Transverse colon (tissue), 4 donors: ENCODE measurements around the gene MAMDC2. TPM values are rescaled to one million over a fixed set of nuclear protein-coding genes. Genes with fewer than 3 reads are reported as not detected.

ENCODE experiments used
- DNase-seq: peaks from one replicate; pipeline ENCODE4 v3.0.0-alpha.2; 2019
- H3K27ac ChIP-seq, 4 donors: fragments of 200-600 bp; sonication (generic); 2 replicates each; pipeline ENCODE4 v1.5.1; 2016 to 2018; ENCODE audit warnings: inconsistent platforms in 4 of 4
- H3K27me3 ChIP-seq: fragments of 200-600 bp; sonication (generic); 2 replicates; pipeline ENCODE4 v1.5.1; 2017; ENCODE audit warnings: inconsistent platforms
- H3K36me3 ChIP-seq, 4 donors: fragments of 200-600 bp; sonication (generic); 2 replicates each; pipeline ENCODE4 v1.5.1; 2017 to 2019; ENCODE audit warnings: inconsistent platforms in 4 of 4
- H3K4me1 ChIP-seq, 4 donors: fragments of 200-600 bp; sonication (generic); 2 replicates each; pipeline ENCODE4 v1.5.1; 2017 to 2020; ENCODE audit warnings: inconsistent platforms in 4 of 4
- H3K4me3 ChIP-seq, 4 donors: fragments of 200-600 bp; sonication (generic); 1 replicate in 1 of 4; 2 replicates in 3 of 4; pipeline versions ENCODE4 v1.5.1 to v1.6.1; 2017 to 2019; ENCODE audit warnings: inconsistent platforms in 4 of 4
- H3K9me3 ChIP-seq, 2 donors: fragments of 200-600 bp; sonication (generic); 2 replicates each; pipeline ENCODE4 v1.5.1; 2017 to 2019; ENCODE audit warnings: inconsistent platforms in 2 of 2
- EP300 ChIP-seq: sonication (generic); formaldehyde crosslinking; IDR thresholded peaks from one replicate; pipeline ENCODE4 v1.6.1; 2017; ENCODE audit warnings: antibody characterized with exemption, low read depth
- POLR2A ChIP-seq: fragments of 450-650 bp; IDR thresholded peaks from one replicate; pipeline ENCODE4 v1.6.1; 2016; ENCODE audit warnings: antibody characterized with exemption, mild to moderate bottlenecking, moderate library complexity
- POLR2AphosphoS5 ChIP-seq, 3 donors: sonication (generic); formaldehyde crosslinking; IDR thresholded peaks; one replicate each; pipeline ENCODE4 v1.6.1; 2016; ENCODE audit warnings: antibody characterized with exemption in 3 of 3
- WGBS, 2 donors: methylation state at CpG; one replicate each; pipeline ENCODE4 v1.1.5; 2018; ENCODE audit warnings: low coverage in 1 of 2; 5-methylcytosine and 5-hydroxymethylcytosine counted together
- in situ Hi-C, 4 donors: fragments of 200-750 bp; cut with MboI; loops; one replicate each; pipeline versions ENCODE4 v1.15.0 to v1.15.1; 2017; ENCODE audit warnings: low sequenced_read_pairs in 3 of 4, low pct_ligation_motif_present in 1 of 4, low pct_unique_long_range_greater_than_20kb in 1 of 4
- intact Hi-C: fragments of 100-400 bp; cut with DNase I; formaldehyde crosslinking; loops from one replicate; pipeline ENCODE4 v1.15.1; 2023; ENCODE audit warnings: low total_unique reads
- total RNA-seq, 4 donors: library from RNA; depleted of rRNA; stranded (reverse); fragments of >200 nt; gene quantifications; one replicate each; pipeline ENCODE4 v1.1.0, GENCODE V29; 2016
- TF ChIP-seq, protein P1 (sequence below), 5 experiments: fragments of 200-600 bp in 3 of 5; fragments of 450-650 bp in 2 of 5; sonication (generic) in 3 of 5; IDR thresholded peaks; 1 replicate in 2 of 5; 2 replicates in 3 of 5; pipeline ENCODE4 v1.5.1; 2016 to 2017; ENCODE audit warnings: antibody characterized with exemption in 5 of 5, inconsistent platforms in 3 of 5, mild to moderate bottlenecking in 2 of 5, moderate library complexity in 1 of 5

The MAMDC2 gene
- total RNA-seq, 4 donors from 2014 or later: 7.4 to 40.5 (median 28.9) TPM

DNA sequence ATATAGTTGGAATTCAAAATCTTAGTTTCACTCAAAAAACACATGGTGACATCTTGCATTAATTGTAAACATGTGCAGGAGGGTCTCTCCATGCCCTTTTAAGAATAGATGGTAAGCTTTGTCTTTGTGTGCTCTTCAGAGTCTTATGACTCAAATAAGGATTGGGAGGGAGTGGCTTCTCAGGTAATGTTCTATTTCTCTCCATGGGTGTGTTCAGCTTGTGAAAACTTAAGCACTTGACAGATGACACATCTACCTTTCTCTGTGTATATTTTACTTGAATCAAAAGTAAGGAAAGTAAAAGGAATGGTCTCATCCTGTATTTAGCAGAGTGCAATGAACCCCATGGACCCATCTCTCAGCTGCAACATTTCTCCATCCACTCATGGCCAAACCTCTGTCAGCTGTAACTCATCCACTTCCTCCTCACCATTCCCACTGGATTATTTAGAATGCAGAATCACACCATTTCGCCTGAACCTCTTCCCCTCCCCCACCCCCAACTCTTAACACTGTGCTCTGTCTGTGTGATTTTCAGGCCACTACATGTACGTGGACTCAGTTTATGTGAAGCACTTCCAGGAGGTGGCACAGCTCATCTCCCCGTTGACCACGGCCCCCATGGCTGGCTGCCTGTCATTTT is 82.1 kb downstream of the MAMDC2 start:
- no peak for DNase-seq
- in situ Hi-C loops (loop anchor here in 1 of 4 donors (25.0 kb wide), 1 partner anchor 487 kb away; no protein-coding TSS in a partner anchor), intact Hi-C loops (loop anchor here (5.0 kb wide), 1 partner anchor 1133 kb away; no protein-coding TSS in a partner anchor)
- Histone ChIP-seq H3K27ac (no peak overlapping the region), H3K4me3 (no peak overlapping the region), H3K4me1 (peaks cover 0 to 5% (median 2%) of the 10 kb centered on the region in 4 donors), H3K9me3 (no peaks in the 10 kb centered on the region), H3K27me3 (no peaks in the 10 kb centered on the region), H3K36me3 (no peaks in the 10 kb centered on the region)
- WGBS, 2 donors: 63 to 83% methylated on average over 3 to 4 of the region's 4 CpGs
- TF ChIP-seq EP300: no peak
- TF ChIP-seq, protein P1, sequence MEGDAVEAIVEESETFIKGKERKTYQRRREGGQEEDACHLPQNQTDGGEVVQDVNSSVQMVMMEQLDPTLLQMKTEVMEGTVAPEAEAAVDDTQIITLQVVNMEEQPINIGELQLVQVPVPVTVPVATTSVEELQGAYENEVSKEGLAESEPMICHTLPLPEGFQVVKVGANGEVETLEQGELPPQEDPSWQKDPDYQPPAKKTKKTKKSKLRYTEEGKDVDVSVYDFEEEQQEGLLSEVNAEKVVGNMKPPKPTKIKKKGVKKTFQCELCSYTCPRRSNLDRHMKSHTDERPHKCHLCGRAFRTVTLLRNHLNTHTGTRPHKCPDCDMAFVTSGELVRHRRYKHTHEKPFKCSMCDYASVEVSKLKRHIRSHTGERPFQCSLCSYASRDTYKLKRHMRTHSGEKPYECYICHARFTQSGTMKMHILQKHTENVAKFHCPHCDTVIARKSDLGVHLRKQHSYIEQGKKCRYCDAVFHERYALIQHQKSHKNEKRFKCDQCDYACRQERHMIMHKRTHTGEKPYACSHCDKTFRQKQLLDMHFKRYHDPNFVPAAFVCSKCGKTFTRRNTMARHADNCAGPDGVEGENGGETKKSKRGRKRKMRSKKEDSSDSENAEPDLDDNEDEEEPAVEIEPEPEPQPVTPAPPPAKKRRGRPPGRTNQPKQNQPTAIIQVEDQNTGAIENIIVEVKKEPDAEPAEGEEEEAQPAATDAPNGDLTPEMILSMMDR (IDR thresholded peaks at IDR 0.05): no peak
- TF ChIP-seq POLR2AphosphoS5 (IDR thresholded peaks at IDR 0.05): no peak
- TF ChIP-seq POLR2A: no peak

DNA sequence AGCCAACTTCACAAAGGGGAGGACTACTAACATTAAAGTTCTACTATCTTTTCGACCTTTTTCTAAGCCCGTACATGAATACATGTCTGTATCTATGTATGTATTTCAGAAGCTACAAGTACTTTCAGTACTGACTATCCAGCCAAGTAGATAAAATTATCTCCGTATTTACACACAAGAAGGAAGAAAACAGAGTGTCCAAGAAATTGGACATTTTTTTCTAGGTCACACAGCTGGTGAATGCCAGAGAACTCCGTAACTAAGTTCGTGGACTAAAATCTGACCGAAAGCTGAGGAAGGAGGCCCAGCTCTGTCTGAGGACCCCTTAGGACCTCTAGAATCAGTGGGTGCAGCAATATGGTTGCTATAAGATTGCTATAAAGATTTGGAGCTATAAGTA is 83.4 kb downstream of the MAMDC2 start:
- in situ Hi-C loops (loop anchor here in 1 of 4 donors (25.0 kb wide), 1 partner anchor 485 kb away; no protein-coding TSS in a partner anchor), intact Hi-C loops (loop anchor here (5.0 kb wide), 1 partner anchor 1135 kb away; no protein-coding TSS in a partner anchor)
- DNase-seq: no peak
- WGBS, 2 donors: 84 to 94% methylated on average over 4 to 6 of the region's 6 CpGs
- no peaks in the 10 kb centered on the region for H3K36me3 ChIP-seq
- H3K4me3 ChIP-seq: no peak overlapping the region
- H3K4me1 ChIP-seq: no peaks in the 10 kb centered on the region
- H3K27me3 ChIP-seq: no peaks in the 10 kb centered on the region
- no peaks in the 10 kb centered on the region for H3K9me3 ChIP-seq
- no peak for TF ChIP-seq EP300
- TF ChIP-seq, protein P1 (IDR thresholded peaks at IDR 0.05): no peak
- H3K27ac ChIP-seq: no peak overlapping the region

DNA sequence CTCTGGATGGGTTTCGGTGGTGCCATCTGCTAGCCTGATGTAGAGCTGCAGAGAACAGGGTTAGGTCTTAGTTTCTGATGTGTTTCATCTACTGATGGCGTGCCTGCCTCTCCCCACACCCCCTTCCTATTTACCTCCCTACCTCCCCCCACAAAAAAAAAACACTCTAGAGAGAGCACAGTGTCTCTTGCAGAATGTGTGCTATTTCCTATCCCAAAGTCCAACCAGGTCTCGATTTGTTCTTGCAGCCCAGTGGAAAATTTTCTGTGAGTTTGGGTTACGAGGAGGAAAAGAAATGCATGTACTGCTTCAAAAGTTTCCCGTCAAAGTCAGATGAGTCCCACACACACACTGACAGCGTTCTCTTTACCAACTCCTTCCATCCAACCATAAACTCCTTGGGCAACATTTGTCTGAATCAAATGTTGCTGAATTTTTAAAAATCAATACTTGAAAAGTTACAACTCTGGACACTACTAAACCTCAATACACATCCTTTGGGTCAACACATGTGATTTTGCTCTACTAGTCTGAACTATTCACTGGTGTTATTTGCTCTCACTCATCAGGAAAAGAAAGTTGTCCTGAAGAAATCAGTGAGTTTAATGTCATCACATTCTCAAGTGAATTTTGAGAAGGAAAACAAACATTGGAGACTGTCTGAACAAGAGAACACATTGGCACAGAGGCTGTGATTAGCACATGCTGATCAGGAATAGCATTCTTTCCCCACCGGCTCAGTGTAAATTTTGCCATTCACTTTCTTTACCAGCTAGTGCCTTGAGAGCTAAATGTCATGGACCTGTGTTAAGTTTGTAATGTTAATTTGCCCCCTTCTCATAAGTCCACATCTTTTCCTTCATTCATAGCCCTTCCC is 84.1 kb downstream of the MAMDC2 start:
- no peaks in the 10 kb centered on the region for H3K9me3 ChIP-seq
- TF ChIP-seq POLR2A: no peak
- TF ChIP-seq POLR2AphosphoS5 (IDR thresholded peaks at IDR 0.05): no peak
- TF ChIP-seq, protein P1 (IDR thresholded peaks at IDR 0.05): no peak
- TF ChIP-seq EP300: no peak
- H3K27ac ChIP-seq: no peak overlapping the region
- no peaks in the 10 kb centered on the region for H3K27me3 ChIP-seq
- no peak overlapping the region for H3K4me3 ChIP-seq
- in situ Hi-C loops: loop anchor here in 1 of 4 donors (25.0 kb wide), 1 partner anchor 485 kb away; no protein-coding TSS in a partner anchor
- no peak for DNase-seq
- 82 to 84% methylated on average over 7 of the region's 7 CpGs for WGBS, 2 donors
- H3K36me3 ChIP-seq: no peaks in the 10 kb centered on the region
- no peaks in the 10 kb centered on the region for H3K4me1 ChIP-seq
- intact Hi-C loops: loop anchor here (5.0 kb wide), 1 partner anchor 1135 kb away; no protein-coding TSS in a partner anchor

DNA sequence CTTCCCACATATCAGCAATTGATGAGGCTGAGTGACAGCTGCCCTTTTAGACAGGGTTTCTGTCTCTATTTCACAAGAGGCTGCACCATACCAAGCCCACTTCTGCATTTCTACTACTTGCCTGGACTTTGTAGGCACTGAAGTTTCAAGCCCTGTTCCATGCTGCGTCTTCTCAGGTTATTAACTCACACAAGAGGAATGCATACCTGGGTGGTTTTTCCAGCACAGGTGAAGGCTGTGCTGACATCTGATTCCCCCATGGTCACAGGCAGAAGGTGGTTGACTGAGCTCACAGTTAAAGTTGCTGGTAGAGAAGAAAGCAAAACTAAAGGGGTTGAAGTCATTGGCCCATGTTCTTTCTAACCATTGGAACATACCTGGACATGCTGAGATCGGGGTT is 86.6 kb downstream of the MAMDC2 start:
- intact Hi-C loops: loop anchor here (10.0 kb wide), 1 partner anchor 475 kb away; no protein-coding TSS in a partner anchor
- H3K36me3 ChIP-seq: no peaks in the 10 kb centered on the region
- no peak overlapping the region for H3K4me3 ChIP-seq
- H3K27ac ChIP-seq: no peak overlapping the region
- WGBS, 2 donors: 84% methylated on average over 2 of the region's 2 CpGs; no CpG with 5 or more reads in 1 of the 2 donors
- in situ Hi-C loops: loop anchor here in 1 of 4 donors (25.0 kb wide), 1 partner anchor 482 kb away; no protein-coding TSS in a partner anchor
- peaks cover 0 to 3% (median 0%) of the 10 kb centered on the region in 4 donors for H3K4me1 ChIP-seq
- TF ChIP-seq POLR2A (no peak), EP300 (no peak), POLR2AphosphoS5 (IDR thresholded peaks at IDR 0.05) (no peak)
- TF ChIP-seq, protein P1 (IDR thresholded peaks at IDR 0.05): no peak
- no peaks in the 10 kb centered on the region for H3K9me3 ChIP-seq
- no peaks in the 10 kb centered on the region for H3K27me3 ChIP-seq
- no peak for DNase-seq
